ENCODE data around the gene CYLD.

DNA sequence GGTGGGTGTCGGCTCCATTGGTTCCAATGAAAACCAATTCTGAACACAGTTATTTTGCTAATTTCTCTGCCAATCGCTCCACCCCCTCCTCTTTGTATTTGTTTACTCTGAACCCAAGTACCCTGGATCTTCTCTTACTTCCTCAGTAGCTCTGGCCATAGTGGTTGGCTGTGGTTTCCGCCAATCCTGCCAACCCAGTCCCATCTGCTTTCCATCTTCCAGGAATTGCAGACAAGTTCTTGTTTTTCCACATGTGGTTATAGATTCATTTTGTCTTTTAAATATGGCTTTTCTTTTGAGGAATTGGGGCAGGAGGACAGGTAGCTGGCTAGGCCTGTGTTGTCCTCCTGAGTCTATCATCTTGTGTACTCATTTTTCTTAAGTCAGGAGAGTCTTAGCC, 92.0 kb downstream of the CYLD start:
- TF ChIP-seq CTCF (IDR thresholded peaks at IDR 0.05) (no peak), POLR2A (IDR thresholded peaks at IDR 0.05) (no peak), POLR2AphosphoS5 (IDR thresholded peaks at IDR 0.05) (no peak)
